A549 (cell line): ENCODE measurements around the gene WDFY1. TPM values are rescaled to one million over a fixed set of nuclear protein-coding genes. Genes with fewer than 3 reads are reported as not detected.

Source experiments
- ATAC-seq, 2 experiments: fragments of 200-7000 bp in 1 of 2; fragments of >200 bp in 1 of 2; cut with Nextera tagmentation in 1 of 2; cut with Tn5 transposase in 1 of 2; 3 replicates each; pipeline versions ENCODE4 v1.8.0 to v1.9.1; 2018 to 2020; ENCODE audit warnings: mild to moderate bottlenecking in 1 of 2, moderate library complexity in 1 of 2
- CTCF ChIA-PET: fragments of 300-600 bp; sonication (Branson Sonifier 250); formaldehyde crosslinking; extraction: SDS; loops from one replicate; lab custom pipeline; 2021; ENCODE audit warnings: antibody characterized with exemption, inconsistent platforms; lab: Yijun Ruan, JAX
- POLR2A ChIA-PET: fragments of 350-600 bp; formaldehyde crosslinking; extraction: SDS; loops from one replicate; lab custom pipeline; 2021; ENCODE audit warnings: antibody characterized with exemption, inconsistent platforms; lab: Yijun Ruan, JAX
- DNase-seq, 2 experiments: peaks; one replicate each; pipeline versions ENCODE4 v3.0.0 to v3.0.0-alpha.2; 2011 to 2016; ENCODE audit warnings: low read depth in 1 of 2, low spot score in 1 of 2
- FAIRE-seq: peaks from 2 replicates; lab custom pipeline; 2011; peaks lifted over from hg19 to GRCh38; lab: Jason Lieb, UNC
- H3K27ac ChIP-seq, 2 experiments: fragments of >200 bp; sonication (Bioruptor Twin); formaldehyde crosslinking; 3 replicates each; pipeline ENCODE4 v1.5.1; 2016 to 2017
- H3K4me1 ChIP-seq: fragments of >200 bp; sonication (Bioruptor Twin); formaldehyde crosslinking; 3 replicates; pipeline ENCODE4 v1.6.1; 2016
- H3K4me2 ChIP-seq: fragments of >200 bp; sonication (Bioruptor Twin); formaldehyde crosslinking; 3 replicates; pipeline ENCODE4 v1.6.1; 2016
- H3K4me3 ChIP-seq: fragments of >200 bp; sonication (Bioruptor Twin); formaldehyde crosslinking; 3 replicates; pipeline ENCODE4 v1.5.1; 2016
- H3K9me3 ChIP-seq: fragments of >200 bp; sonication (Bioruptor Twin); formaldehyde crosslinking; 3 replicates; pipeline ENCODE4 v1.6.1; 2016
- ATOH8 ChIP-seq: fragments of 250-450 bp; sonication (Bioruptor Pico); IDR thresholded peaks from 2 replicates; pipeline ENCODE4 v1.5.0; 2020; ENCODE audit warnings: low read depth, mild to moderate bottlenecking, moderate library complexity
- CBX8 ChIP-seq: fragments of 200-600 bp; sonication (generic); IDR thresholded peaks from 2 replicates; pipeline ENCODE4 v1.6.1; 2016
- EHF ChIP-seq: fragments of 250-450 bp; sonication (Bioruptor Pico); IDR thresholded peaks from 2 replicates; pipeline ENCODE4 v1.5.0; 2020; ENCODE audit warnings: mild to moderate bottlenecking
- ESRRA ChIP-seq: fragments of 150-350 bp; IDR thresholded peaks from 2 replicates; pipeline ENCODE4 v1.6.1; 2014; ENCODE audit warnings: mild to moderate bottlenecking, low read length, borderline replicate concordance
- FOSB ChIP-seq: fragments of 250-450 bp; sonication (Bioruptor Pico); IDR thresholded peaks from 2 replicates; pipeline ENCODE4 v1.5.0; 2020; ENCODE audit warnings: mild to moderate bottlenecking, moderate library complexity
- FOSL2 ChIP-seq, 2 experiments: fragments of 450-650 bp in 1 of 2; fragments of >200 bp in 1 of 2; sonication (Bioruptor Twin) in 1 of 2; formaldehyde crosslinking; IDR thresholded peaks; 2 replicates each; pipeline versions ENCODE4 v1.5.0 to v1.6.1; 2016 to 2020; ENCODE audit warnings: mild to moderate bottlenecking in 1 of 2, moderate library complexity in 1 of 2
- HDAC2 ChIP-seq: fragments of 200-600 bp; sonication (generic); IDR thresholded peaks from 2 replicates; pipeline ENCODE4 v1.6.1; 2016
- HEYL ChIP-seq: fragments of 250-450 bp; sonication (Bioruptor Pico); IDR thresholded peaks from 2 replicates; pipeline ENCODE4 v1.8.0; 2021; ENCODE audit warnings: mild to moderate bottlenecking, moderate library complexity
- HOXA7 ChIP-seq: fragments of 250-450 bp; sonication (Bioruptor Pico); IDR thresholded peaks from 2 replicates; pipeline ENCODE4 v1.5.0; 2020; ENCODE audit warnings: mild to moderate bottlenecking, moderate library complexity
- HOXB13 ChIP-seq: fragments of 250-450 bp; sonication (Bioruptor Pico); IDR thresholded peaks from 2 replicates; pipeline ENCODE4 v1.5.0; 2020; ENCODE audit warnings: low read depth, mild to moderate bottlenecking, moderate library complexity
- HOXB5 ChIP-seq: fragments of 250-450 bp; sonication (Bioruptor Pico); IDR thresholded peaks from 2 replicates; pipeline ENCODE4 v1.5.0; 2020; ENCODE audit warnings: mild to moderate bottlenecking, moderate library complexity
- JUN ChIP-seq, 2 experiments: fragments of >200 bp; sonication (Bioruptor Twin); formaldehyde crosslinking; IDR thresholded peaks; 2 replicates in 1 of 2; 3 replicates in 1 of 2; pipeline ENCODE4 v1.6.1; 2016 to 2017
- KDM5A ChIP-seq: fragments of 200-600 bp; sonication (generic); IDR thresholded peaks from 2 replicates; pipeline ENCODE4 v1.6.1; 2016; ENCODE audit warnings: antibody characterized with exemption, mild to moderate bottlenecking
- MAFK ChIP-seq: fragments of 450-650 bp; IDR thresholded peaks from 2 replicates; pipeline ENCODE4 v1.6.1; 2014; ENCODE audit not compliant: partially characterized antibody
- MAZ ChIP-seq: fragments of 150-350 bp; IDR thresholded peaks from 2 replicates; pipeline ENCODE4 v1.6.1; 2014; ENCODE audit warnings: antibody characterized with exemption, low read depth, low read length, borderline replicate concordance
- NFE2L2 ChIP-seq: fragments of 150-350 bp; conservative IDR thresholded peaks from 2 replicates; pipeline ENCODE4 v1.6.1; 2014; ENCODE audit warnings: low read length
- NR3C1 ChIP-seq: fragments of >200 bp; sonication (Bioruptor Twin); formaldehyde crosslinking; IDR thresholded peaks from 3 replicates; pipeline ENCODE4 v1.6.1; 2017
- PBX3 ChIP-seq: IDR thresholded peaks from 2 replicates; pipeline ENCODE4 v1.6.1; 2012
- PHF8 ChIP-seq: fragments of 200-600 bp; sonication (generic); IDR thresholded peaks from 2 replicates; pipeline ENCODE4 v1.6.1; 2016; ENCODE audit warnings: low read depth, mild to moderate bottlenecking, antibody characterized with exemption, moderate library complexity, borderline replicate concordance
- POLR2A ChIP-seq: IDR thresholded peaks from 2 replicates; pipeline ENCODE4 v1.6.1; 2012; ENCODE audit warnings: mild to moderate bottlenecking, low read length
- RCOR1 ChIP-seq: fragments of 150-350 bp; IDR thresholded peaks from 2 replicates; pipeline ENCODE4 v1.6.1; 2014; ENCODE audit warnings: antibody characterized with exemption, low read length, low read depth
- RFX5 ChIP-seq: fragments of 450-650 bp; IDR thresholded peaks from 2 replicates; pipeline ENCODE4 v1.7.1; 2014; ENCODE audit warnings: antibody characterized with exemption, mild to moderate bottlenecking, moderate library complexity
- RNF2 ChIP-seq: fragments of 200-600 bp; sonication (generic); IDR thresholded peaks from 2 replicates; pipeline ENCODE4 v1.6.1; 2016; ENCODE audit warnings: low read depth, mild to moderate bottlenecking, antibody characterized with exemption, moderate library complexity, borderline replicate concordance
- SREBF2 ChIP-seq: fragments of 450-650 bp; IDR thresholded peaks from 2 replicates; pipeline ENCODE4 v1.6.1; 2014; ENCODE audit warnings: mild to moderate bottlenecking, moderate library complexity
- TP53 ChIP-seq: fragments of 250-450 bp; sonication (Bioruptor Pico); IDR thresholded peaks from 2 replicates; pipeline ENCODE4 v1.5.0; 2021; ENCODE audit warnings: mild to moderate bottlenecking, moderate library complexity
- ZC3H11A ChIP-seq: fragments of 450-650 bp; IDR thresholded peaks from 2 replicates; pipeline ENCODE4 v1.6.1; 2014; ENCODE audit warnings: antibody characterized with exemption, mild to moderate bottlenecking
- ZNF302 ChIP-seq: fragments of 250-450 bp; sonication (Bioruptor Pico); IDR thresholded peaks from 2 replicates; pipeline ENCODE4 v1.9.0; 2021; ENCODE audit warnings: inconsistent platforms, mild to moderate bottlenecking, moderate library complexity
- WGBS: methylation state at CpG from one replicate; pipeline ENCODE4 v1.1.6; 2017; ENCODE audit errors: missing lambda C conversion rate; 5-methylcytosine and 5-hydroxymethylcytosine counted together
- polyA plus RNA-seq, 4 experiments: library from polyadenylated mRNA; depleted of rRNA in 3 of 4; stranded (reverse); fragments of >200 nt; fragmentation: RNase III in 1 of 4; extraction: RNeasy Plus Mini Kit Qiagen cat#74134 plus additional on column Dnase treatment in 1 of 4; gene quantifications; 2 replicates in 3 of 4; 3 replicates in 1 of 4; pipeline ENCODE4 v1.2.3, GENCODE V29; 2011 to 2017
- TF ChIP-seq, protein P1 (sequence below): IDR thresholded peaks from 2 replicates; pipeline ENCODE4 v1.6.1; 2012
- TF ChIP-seq, protein P2 (sequence below): fragments of >200 bp; sonication (Bioruptor Twin); formaldehyde crosslinking; IDR thresholded peaks from 3 replicates; pipeline ENCODE4 v1.6.1; 2016

Gene WDFY1
- polyA plus RNA-seq, 2 of the 4 experiments (the other 2 are of a cell fraction) = 38.7 to 70.8 TPM

- TF ChIP-seq EHF = no peak
- no peak for TF ChIP-seq FOSL2 (IDR thresholded peaks at IDR 0.05)
- TF ChIP-seq FOSL2 (CRISPR knock-in tag; IDR thresholded peaks at IDR 0.05) = no peak
- TF ChIP-seq ESRRA = no peak
- TF ChIP-seq CBX8 = no peak
These were observed 30.8 kb downstream of the WDFY1 start (continued) for GRCh38 chr2:223914324-223914723.

GRCh38 chr2:223909001-223909741 lies 36.0 kb downstream of the WDFY1 start:
- FAIRE-seq = no peak
- WGBS = 57% methylated on average over 7 of the region's 7 CpGs
- TF ChIP-seq, protein P1, sequence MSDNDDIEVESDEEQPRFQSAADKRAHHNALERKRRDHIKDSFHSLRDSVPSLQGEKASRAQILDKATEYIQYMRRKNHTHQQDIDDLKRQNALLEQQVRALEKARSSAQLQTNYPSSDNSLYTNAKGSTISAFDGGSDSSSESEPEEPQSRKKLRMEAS = no peak
- no peak for TF ChIP-seq RCOR1
- no peak for TF ChIP-seq NR3C1
- TF ChIP-seq HOXA7 (CRISPR knock-in tag) = no peak
- TF ChIP-seq, protein P2, sequence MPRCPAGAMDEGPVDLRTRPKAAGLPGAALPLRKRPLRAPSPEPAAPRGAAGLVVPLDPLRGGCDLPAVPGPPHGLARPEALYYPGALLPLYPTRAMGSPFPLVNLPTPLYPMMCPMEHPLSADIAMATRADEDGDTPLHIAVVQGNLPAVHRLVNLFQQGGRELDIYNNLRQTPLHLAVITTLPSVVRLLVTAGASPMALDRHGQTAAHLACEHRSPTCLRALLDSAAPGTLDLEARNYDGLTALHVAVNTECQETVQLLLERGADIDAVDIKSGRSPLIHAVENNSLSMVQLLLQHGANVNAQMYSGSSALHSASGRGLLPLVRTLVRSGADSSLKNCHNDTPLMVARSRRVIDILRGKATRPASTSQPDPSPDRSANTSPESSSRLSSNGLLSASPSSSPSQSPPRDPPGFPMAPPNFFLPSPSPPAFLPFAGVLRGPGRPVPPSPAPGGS = no peak
- TF ChIP-seq HEYL (CRISPR knock-in tag) = no peak
- no peak for TF ChIP-seq HOXB13 (CRISPR knock-in tag)
- TF ChIP-seq PBX3 = no peak
- TF ChIP-seq SREBF2 = no peak
- no peak for TF ChIP-seq PHF8
- TF ChIP-seq RFX5 = no peak
- TF ChIP-seq ZC3H11A = no peak
- TF ChIP-seq FOSL2 (IDR thresholded peaks at IDR 0.05) = no peak
- TF ChIP-seq FOSL2 (CRISPR knock-in tag; IDR thresholded peaks at IDR 0.05) = no peak
- TF ChIP-seq KDM5A = no peak
- TF ChIP-seq TP53 (CRISPR knock-in tag) = no peak
- no peak for TF ChIP-seq POLR2A
- TF ChIP-seq HDAC2 = no peak
- TF ChIP-seq, all 56 proteins: peak for 0

GRCh38 chr2:223908304-223908998 lies 36.7 kb downstream of the WDFY1 start:
- peak in 1 of 2 experiments; percentile 35 for DNase-seq
- no peak for FAIRE-seq
- peaks cover 27% of the 10 kb centered on the region for H3K4me1 ChIP-seq
- TF ChIP-seq JUN (IDR thresholded peaks at IDR 0.05) (no peak), HOXB5 (CRISPR knock-in tag) (no peak), RNF2 (no peak), MAFK (no peak), ATOH8 (CRISPR knock-in tag) (no peak), FOSB (CRISPR knock-in tag) (no peak), ZC3H11A (no peak), HEYL (CRISPR knock-in tag) (no peak), MAZ (no peak), NFE2L2 (no peak), FOSL2 (IDR thresholded peaks at IDR 0.05) (no peak), FOSL2 (CRISPR knock-in tag; IDR thresholded peaks at IDR 0.05) (no peak), ZNF302 (CRISPR knock-in tag) (no peak)
- TF ChIP-seq, all 56 proteins: peak for 0
- H3K4me2 ChIP-seq = peak overlapping the region; percentile 68
- peak overlapping the region; percentile 7 to 26; a peak in 4 of 6 replicates for H3K27ac ChIP-seq
- ChIA-PET CTCF (interaction anchor here (1.3 to 2.4 kb wide), 2 partner anchors 70 to 376 kb away, joined by 4 to 8 read pairs; no protein-coding TSS in a partner anchor), POLR2A (interaction anchor here (0.6 kb wide), 2 partner anchors 12 to 71 kb away, joined by 3 to 8 read pairs; no protein-coding TSS in a partner anchor)
- ATAC-seq = peak; percentile 50 to 79
- H3K4me3 ChIP-seq = no peak overlapping the region
- no peaks in the 10 kb centered on the region for H3K9me3 ChIP-seq
- 25% methylated on average over 8 of the region's 8 CpGs for WGBS

More at GRCh38 chr2:223909001-223909741, 36.0 kb downstream of the WDFY1 start:
- H3K9me3 ChIP-seq = no peaks in the 10 kb centered on the region
- CTCF ChIA-PET = interaction anchor here (1.3 to 2.4 kb wide), 2 partner anchors 71 to 375 kb away, joined by 4 to 8 read pairs; no protein-coding TSS in a partner anchor
- peak in 1 of 2 experiments; percentile 26; a peak in 4 of 6 replicates for ATAC-seq
- POLR2A ChIA-PET = interaction anchor here (0.6 to 1.3 kb wide), 2 partner anchors 13 to 35 kb away, joined by 3 to 8 read pairs; no protein-coding TSS in a partner anchor
- DNase-seq = peak in 1 of 2 experiments; percentile 10
- peaks cover 27% of the 10 kb centered on the region for H3K4me1 ChIP-seq
- H3K4me2 ChIP-seq = peak overlapping the region; percentile 68
- H3K4me3 ChIP-seq = no peak overlapping the region
- peak overlapping the region; percentile 7 to 26; a peak in 4 of 6 replicates for H3K27ac ChIP-seq
